NCI-H510A treated with DMSO at 0.1 percent for 48 hours (cell line): Measurements from ENCODE around the gene EVC2.

Experiments
- DNase-seq: peaks from one replicate; lab custom pipeline; 2025; lab: John Stamatoyannopoulos, UW

EVC2 gene, protein sequence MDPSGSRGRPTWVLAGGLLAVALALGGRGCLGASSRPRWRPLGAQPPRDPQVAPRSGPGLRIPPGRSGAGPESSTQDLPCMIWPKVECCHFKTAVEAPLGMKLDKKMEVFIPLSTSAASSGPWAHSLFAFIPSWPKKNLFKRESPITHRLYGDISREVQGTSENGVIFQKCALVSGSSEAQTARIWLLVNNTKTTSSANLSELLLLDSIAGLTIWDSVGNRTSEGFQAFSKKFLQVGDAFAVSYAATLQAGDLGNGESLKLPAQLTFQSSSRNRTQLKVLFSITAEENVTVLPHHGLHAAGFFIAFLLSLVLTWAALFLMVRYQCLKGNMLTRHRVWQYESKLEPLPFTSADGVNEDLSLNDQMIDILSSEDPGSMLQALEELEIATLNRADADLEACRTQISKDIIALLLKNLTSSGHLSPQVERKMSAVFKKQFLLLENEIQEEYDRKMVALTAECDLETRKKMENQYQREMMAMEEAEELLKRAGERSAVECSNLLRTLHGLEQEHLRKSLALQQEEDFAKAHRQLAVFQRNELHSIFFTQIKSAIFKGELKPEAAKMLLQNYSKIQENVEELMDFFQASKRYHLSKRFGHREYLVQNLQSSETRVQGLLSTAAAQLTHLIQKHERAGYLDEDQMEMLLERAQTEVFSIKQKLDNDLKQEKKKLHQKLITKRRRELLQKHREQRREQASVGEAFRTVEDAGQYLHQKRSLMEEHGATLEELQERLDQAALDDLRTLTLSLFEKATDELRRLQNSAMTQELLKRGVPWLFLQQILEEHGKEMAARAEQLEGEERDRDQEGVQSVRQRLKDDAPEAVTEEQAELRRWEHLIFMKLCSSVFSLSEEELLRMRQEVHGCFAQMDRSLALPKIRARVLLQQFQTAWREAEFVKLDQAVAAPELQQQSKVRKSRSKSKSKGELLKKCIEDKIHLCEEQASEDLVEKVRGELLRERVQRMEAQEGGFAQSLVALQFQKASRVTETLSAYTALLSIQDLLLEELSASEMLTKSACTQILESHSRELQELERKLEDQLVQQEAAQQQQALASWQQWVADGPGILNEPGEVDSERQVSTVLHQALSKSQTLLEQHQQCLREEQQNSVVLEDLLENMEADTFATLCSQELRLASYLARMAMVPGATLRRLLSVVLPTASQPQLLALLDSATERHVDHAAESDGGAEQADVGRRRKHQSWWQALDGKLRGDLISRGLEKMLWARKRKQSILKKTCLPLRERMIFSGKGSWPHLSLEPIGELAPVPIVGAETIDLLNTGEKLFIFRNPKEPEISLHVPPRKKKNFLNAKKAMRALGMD

DNA sequence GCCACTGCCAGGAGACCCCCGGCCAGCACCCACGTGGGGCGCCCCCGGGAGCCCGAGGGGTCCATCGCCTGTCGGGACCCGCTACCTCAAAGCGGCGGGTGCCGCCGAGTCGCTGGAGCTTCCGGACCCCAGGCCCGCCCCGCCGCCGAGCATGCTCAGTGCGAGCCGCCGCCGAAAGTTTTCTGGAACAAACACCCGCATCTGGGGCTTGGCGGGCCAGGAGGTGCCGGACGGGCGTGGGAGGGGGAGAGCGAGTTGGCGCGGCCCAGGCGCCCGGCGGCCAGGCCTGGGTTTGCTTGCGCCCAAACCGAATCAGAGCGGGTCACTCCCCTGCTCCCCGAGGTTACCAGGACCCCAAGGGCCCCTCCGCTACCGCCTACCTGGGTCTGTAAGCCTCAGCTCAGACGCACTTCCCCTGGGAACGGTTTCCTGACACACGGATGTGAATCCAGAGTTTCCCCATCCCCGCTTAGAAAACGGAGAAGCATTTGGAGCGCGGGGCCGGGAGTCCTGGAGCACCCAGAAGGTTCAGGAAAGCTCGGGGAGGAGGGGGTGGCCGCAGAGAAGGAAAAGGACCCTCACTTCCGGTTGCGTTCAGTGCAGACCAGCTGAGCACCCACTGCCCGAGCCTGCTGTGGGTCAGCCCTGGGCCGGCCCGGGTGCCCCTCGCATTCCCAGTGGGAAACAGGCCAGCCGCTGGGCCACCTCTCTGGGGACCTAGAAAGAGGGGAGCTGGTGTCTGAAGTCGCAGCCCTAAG is at the start of gene EVC2:
Gene EVC2 (minus strand): TSS at position 111 of the 758 bp plus-strand sequence. CDS start 46 bp downstream, at position 65.
- no peak for DNase-seq

DNA sequence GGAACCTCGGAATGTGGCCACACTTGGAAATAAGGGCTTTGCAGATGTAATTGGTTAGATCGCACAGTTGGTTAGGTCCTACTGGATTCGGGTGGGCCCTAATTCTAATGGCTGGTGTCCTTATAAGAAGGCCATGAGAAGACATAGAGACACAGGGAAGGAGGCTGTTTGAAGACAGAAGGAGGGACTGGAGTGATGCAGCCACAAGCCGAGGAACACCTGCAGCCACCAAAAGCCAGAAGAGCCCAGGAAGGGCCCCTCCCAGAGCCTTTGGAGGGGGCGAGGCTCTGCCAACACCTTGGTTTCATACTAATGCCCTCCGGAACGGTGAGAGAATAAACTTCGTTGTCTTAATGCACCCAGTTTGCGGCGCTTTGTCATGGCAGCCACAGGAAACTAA is 49.6 kb upstream of the EVC2 start:
- no peak for DNase-seq

DNA sequence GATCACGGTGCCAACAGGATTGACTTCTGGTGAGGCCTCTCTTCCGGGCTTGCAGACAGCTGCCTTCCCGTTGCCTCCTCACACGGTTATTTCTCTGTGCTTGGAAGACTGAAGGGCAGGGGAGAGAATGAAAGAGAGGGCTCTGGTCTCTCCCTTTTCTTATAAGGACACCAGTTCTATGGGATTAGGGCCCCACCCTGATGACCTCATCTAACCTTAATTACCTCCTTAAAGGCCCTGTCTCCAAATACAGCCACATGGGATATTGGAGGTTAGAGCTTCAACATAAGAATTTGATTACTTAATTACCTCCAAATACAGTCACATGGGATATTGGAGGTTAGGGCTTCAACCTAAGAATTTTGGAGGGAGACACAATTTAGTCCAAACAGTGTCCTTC is 49.2 kb upstream of the EVC2 start:
- no peak for DNase-seq

DNA sequence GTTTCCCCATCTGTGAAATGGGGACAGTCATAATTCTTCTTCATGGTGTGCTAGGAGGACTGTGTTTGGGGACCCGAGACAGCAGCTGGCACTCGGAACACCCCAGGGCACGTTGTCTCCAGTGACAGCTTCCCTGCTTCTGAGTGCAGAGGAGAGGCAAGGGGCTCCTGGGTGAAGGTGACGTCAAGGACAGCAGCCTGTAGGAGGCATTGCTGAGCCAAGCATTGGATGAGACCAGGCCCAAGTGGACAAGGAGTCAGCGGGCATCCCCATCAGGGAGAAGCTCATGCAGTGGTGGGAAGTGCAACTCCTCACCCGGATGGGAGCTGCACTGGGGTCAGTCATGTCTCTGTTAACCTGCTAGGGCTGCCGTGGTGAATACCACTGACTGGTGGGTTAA is 48.7 kb upstream of the EVC2 start:
- no peak for DNase-seq

DNA sequence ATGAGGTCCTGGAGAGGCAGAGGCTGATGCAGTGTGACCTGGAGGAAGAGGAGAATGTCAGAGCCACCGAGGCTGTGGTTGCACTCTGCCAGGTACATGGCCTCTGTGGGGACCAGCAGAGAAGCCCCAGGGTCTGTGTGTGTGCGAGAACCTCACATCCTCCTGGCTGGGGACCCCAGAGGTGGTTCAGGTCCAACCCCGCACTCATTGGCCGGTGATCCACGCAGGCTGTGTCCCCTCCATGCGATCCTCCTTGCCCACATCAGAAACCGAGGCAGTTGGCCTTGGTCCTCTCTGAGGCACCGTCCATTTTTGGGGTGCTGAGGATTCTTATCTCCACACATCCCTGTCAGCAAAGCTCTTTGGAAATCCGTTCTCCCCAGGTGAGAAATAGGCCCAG is 47.9 kb upstream of the EVC2 start:
- no peak for DNase-seq

DNA sequence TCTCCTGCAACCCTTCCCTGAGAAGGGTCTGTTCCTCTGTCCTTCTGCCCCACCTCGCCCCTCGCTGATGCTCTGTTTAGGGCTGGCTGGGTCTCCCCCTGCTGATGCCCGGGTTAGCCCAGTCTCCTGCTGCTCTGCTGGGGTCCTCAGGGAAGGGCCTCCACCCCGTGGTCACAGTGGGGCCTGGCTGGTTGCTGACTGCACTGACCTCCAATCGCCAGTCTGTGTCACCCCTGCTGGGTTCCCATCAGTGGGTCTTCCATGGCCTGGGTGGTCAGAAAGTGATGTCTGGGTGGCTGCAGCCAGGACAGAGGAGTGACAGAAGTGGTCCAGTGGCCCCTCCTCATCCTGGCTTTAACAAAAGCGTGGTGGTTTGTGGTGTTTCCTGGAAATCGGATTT is 47.3 kb upstream of the EVC2 start:
- DNase-seq, result no peak

DNA sequence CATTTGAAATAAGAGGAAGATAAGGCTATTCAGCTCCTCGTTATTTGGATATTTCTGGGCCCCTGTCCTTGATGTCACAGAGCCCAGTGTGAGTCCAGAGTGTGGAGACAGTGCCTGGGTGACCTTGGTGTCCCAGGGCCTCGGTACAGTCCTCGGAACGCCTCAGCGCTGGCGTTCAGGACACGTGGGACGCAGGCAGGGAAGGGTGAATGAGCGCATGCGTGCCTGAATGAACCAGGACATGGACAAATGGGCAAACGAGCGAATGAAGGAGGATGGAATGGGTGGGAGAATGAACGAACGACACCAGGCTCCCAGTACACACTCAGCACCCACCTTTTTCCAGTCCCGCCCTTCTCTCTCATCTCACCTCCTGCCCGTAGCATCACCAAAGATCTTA is 46.8 kb upstream of the EVC2 start:
- no peak for DNase-seq

DNA sequence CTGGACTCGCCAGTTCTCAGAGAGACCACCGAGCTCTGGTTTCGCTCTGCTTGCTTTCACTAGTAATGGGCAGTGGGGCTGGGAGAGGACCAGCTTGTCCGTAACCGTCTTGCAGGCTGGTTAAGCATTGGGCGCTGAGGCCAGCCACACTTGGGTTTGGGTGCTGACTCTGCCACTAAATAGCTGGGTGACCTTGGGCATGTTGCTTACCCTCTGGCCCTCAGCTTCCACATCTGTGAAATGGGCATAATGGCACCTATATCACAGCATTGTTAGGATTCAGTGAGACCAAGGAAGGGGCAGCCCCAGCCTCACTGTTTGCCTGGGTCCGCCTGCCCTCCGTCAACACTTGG is 46.1 kb upstream of the EVC2 start:
- DNase-seq, result no peak

DNA sequence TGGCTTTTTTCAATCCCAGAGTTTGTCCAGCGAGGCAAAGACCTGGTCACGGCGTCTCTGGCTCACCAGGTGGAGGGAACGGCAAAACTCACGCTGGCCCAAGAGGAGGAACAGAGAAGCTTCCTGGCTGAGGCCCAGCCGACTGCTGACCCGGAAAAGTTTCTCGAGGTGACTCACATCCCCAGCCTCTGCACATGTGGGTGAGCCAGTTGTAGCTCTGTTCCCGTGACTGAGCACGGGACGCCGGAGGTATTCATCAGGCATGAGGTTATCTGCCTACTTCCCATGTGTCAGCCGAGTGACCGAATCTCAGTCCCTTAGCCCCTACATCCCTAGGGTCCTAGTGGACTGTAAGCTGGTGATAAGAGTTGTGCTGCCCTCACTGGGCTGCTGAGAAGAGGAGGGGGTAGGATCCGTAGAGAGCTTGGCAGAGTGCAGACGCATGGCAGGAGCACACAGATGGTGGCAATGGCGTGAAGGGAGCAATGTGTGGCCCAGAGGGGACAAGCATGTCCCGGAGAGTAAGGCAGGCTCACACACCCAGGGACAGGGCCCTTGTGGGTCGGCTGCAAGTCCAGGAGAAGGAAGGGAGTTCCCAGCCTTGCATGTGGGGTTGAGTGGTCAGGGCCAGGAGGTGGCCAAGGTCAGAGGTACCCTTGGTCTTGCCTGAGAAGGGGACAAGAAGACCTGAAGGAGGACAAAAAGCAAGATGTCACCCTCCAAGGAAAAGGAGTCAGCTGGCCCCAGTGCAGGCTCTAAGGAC is 45.6 kb upstream of the EVC2 start:
- no peak for DNase-seq

DNA sequence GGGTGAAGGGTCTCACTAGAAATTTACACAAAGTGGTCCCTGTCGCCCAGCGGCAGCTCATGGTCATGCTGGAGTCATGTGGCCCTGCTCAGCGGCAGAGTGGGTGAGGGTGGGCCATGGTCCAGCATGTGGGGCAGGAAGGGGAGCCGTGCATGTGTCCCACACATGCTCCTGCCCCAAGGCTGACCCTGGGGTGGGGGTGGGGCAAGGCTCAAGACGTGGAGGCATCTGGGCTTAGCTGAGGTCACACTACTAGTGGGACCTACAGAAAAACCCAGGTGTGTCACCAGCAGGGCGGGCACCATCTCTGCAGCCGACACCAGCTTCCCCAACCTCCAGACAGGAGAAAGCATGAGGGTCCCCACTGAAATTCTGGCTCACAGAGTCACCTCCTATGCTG is 45.0 kb upstream of the EVC2 start:
- DNase-seq, result no peak

DNA sequence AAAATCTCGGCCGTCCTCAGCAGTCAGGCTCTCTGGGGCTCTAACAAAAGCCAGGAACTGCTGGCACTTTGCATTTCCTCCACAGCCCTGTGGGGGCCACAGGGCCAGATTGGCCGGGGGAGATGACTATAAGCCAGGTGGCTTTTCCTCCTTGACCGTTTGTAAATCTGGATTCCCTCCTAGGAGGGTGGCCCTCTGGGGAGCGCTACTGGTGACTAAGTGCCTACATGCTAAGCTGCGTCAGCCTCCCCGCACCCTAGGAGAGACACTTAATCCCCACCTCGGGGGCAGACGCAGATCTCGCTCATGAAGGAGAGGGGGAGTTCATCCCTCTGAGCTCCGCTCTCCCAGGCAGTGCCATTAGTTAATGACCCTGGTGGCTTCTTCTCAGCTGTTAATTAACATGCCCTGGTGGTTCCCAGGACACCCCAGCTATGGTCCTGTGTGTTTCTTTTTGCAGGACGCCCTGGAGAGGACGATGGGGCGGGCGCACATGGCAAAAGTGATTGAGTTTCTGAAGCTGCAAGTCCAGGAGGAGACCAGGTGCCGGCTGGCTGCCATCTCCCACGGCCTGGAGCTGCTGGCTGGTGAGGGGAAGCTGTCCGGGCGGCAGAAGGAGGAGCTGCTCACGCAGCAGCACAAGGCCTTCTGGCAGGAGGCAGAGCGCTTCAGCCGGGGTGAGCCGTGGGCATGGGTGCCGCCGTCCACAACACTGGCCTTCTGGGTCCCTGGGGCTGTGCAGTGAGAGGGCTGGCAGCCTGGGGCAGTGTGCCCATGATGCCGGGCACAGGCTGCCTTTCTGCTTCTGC is 44.2 kb upstream of the EVC2 start:
- no peak for DNase-seq

DNA sequence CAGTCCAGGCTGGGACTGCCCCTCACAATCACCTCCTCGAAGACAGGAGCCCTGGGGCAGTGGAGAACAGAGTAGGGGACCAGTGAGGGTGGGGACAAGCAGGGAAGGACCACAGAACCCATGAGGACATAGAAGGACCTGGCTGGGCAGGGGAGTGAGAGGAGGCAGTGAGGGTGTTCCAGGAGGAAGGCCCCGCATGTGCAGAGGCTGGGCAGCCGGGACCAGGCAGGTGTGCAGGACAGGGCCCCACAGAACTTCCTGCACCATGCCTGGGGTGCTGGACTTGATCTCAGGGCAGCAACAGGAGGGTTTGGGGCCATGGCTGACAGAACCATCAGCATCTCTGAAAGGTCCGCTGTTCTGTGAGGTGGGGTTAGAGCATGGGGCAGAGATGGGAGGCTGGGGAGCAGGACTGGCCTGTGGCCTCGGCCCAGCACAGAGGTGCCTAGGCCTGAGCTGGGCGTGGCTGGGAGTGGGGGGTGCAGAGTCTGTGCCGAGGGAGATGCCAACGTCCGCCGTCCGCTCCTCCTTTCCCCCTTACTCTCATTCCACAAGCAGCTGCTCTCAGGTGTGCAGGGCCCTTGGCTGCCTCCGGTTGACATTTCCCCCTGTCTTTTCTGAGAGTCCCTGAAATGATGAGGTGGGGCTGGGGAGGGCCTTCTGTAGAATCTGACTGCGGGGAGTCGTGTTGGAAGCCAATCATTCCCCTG is 43.5 kb upstream of the EVC2 start:
- DNase-seq, result no peak

DNA sequence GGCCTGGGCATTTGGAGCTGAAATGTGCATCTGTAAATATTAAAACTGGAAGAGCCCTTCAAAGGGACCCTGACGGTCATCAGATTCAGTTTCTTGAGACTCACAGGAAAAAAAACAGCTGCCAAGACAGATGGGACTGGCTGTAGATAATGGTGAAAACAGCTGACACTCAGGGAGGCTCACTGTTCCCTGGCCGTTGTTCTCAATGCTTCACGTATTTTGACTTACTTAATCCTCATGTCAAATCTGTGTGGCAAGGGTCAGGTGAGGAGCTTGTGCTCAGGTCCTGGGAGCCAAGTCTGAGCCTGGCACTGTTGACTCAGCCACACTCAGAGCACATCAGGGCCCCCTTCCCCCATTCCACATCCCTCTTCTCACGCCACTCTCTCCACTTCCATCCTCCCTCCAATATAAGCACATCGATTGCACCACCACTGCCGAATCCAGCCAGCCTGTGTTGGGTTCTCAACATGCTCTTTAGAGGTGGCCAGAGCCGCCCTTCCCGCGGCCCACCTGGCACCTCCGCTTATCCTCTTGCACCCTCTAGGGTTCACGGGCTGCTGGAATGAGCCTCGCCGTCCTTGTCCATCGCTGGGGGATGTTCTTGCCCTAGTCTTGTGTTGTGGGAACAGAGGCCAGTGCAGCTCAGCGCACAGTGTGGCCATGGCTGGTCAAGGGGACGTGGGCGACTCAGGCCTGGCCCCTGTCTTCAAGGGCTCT is 42.7 kb upstream of the EVC2 start:
- no peak for DNase-seq

DNA sequence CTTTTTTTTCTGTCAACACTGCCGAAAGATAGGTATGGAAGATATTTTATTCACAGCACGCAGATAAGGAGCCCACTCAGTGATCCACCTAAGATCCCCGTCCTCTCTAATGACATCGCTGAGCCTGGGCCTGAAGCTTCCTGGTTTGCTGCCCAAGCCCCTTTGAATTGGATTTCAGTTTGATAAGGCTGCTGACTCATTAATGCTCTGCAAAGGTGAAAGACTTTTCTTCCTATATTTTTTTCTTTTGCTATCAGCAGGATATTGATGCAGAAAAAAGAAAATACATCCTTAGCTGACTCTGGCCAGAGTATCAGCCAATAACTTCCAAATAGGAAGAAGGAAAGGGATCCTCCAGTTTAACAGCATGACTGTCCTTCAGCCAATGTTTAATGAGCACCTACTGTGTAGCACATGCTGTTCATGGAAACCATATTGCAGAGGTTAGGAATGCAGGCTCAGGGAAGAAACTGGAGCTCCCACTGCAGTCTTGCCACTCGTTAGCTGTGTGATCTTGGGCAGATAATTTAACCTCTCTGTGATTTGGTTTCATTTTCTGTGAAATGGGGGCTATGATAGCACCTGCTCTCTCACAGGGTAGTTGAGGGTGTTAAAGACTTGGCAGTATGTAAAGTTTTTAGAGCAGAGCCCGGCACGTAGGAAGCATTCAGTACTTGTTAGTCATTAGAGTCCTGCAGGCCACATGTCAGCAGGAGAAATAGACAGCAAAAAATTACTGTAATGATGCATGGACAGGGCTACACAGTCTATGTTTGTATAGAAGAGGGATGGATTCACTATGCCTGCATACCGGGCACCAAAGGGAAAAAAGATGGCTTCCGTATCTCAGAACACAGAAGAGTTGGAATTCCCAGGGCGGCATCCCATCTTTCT is 41.9 kb upstream of the EVC2 start:
- no peak for DNase-seq

DNA sequence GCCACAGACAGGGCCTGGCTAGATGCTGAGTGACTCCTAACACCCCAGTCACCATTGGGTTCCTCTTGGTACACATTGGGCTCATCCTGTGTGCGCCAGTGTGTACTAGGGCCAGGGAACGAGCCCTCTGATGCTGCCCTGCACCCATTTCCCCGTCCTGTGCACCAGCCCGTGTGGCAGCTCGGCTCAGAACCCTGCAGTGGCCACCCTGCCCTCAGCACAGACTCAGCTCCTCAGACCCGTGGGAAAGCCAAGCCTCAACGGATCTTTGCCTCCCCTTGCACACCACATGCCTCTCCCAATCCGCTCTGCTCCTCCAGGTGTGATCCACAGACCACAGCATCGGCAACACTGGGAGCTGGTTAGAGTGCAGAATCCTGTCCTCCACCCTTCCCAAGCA is 41.2 kb upstream of the EVC2 start:
- no peak for DNase-seq

DNA sequence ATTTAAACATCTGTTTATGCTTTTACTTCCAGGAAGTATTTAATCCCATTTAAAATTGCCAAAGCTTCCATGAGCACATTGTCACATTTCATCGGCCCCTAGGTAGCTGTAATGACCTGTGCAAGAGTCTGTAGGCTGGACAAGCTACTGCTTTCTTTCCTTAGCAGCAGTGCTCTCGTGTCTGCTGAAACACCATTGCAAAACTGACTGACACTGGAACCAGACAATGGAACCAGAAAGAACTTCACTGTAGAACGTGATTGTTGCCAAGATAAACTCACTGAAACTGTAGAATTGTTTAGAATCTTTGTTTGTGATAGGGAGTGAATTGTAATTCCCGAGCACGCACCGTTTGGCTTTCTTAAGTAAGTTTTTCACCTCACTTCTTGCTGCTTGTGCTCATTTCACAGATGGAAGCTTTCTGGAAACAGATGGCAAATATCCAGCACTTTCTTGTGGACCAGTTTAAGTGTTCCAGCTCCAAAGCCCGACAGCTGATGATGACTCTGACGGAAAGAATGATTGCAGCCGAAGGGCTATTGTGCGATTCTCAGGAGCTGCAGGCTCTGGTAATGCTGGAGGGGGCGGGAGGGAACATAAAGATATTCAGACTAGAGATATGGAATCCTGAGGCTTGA is 39.5 kb upstream of the EVC2 start:
- DNase-seq, result no peak
